AG10803 (cell line): ENCODE data around the gene PAGE2B.

Source experiments
- DNase-seq: peaks from one replicate; pipeline ENCODE4 v3.0.0; 2010; ENCODE audit warnings: low read depth
- H3K4me3 ChIP-seq: 2 replicates; pipeline ENCODE4 v1.5.1; 2011; ENCODE audit warnings: mild to moderate bottlenecking, low read length, control low read depth
- TF ChIP-seq, protein P1 (sequence below): conservative IDR thresholded peaks from 2 replicates; pipeline ENCODE4 v1.5.1; 2011; ENCODE audit warnings: mild to moderate bottlenecking, low read length, control low read depth, inconsistent platforms

The PAGE2B gene

DNA sequence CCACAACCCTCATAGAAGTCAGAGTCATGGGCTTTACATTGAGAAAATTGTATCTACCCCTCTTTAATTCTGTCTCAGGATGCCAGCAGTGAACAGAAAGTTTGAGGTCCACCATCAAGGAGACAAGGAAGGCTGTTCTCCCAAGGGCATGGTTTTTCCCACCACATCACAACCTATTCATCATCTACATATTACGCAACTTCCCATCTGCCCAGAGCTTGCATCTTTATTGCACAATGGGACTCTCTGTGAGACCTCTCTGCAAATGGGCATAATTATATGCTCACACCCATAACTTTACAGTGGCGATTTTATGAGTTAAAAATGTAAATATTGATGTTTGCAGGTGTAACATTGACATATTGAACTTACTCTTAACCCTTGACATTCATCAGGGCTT lies 52.9 kb downstream of the PAGE2B start:
- TF ChIP-seq, protein P1, sequence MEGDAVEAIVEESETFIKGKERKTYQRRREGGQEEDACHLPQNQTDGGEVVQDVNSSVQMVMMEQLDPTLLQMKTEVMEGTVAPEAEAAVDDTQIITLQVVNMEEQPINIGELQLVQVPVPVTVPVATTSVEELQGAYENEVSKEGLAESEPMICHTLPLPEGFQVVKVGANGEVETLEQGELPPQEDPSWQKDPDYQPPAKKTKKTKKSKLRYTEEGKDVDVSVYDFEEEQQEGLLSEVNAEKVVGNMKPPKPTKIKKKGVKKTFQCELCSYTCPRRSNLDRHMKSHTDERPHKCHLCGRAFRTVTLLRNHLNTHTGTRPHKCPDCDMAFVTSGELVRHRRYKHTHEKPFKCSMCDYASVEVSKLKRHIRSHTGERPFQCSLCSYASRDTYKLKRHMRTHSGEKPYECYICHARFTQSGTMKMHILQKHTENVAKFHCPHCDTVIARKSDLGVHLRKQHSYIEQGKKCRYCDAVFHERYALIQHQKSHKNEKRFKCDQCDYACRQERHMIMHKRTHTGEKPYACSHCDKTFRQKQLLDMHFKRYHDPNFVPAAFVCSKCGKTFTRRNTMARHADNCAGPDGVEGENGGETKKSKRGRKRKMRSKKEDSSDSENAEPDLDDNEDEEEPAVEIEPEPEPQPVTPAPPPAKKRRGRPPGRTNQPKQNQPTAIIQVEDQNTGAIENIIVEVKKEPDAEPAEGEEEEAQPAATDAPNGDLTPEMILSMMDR: no peak
- H3K4me3 ChIP-seq: no peak overlapping the region
- peak; percentile 9 for DNase-seq
